Left kidney (tissue), 2 donors: ENCODE measurements around the gene RDH16. TPM values are rescaled to one million over a fixed set of nuclear protein-coding genes. Genes with fewer than 3 reads are reported as not detected.
"Not testable (repeated sequence)": the region's sequence is repeated elsewhere in the genome, so short reads cannot be mapped to it uniquely, and the experiment has no call there.

Experiments used
- DNase-seq: peaks from one replicate; pipeline ENCODE4 v3.0.0-alpha.2; 2013
- polyA plus RNA-seq: library from polyadenylated mRNA; unstranded; fragments of 120-200 nt; gene quantifications from one replicate; pipeline ENCODE4 v1.2.1, GENCODE V29; 2013; ENCODE audit not compliant: insufficient read length

RDH16 gene
- polyA plus RNA-seq, 1 donor: 1.2 TPM

- no peak for DNase-seq
These were observed 36.1 kb downstream of the RDH16 start for GRCh38 chr12:56921346-56921745.

GRCh38 chr12:56918139-56918538 lies 39.3 kb downstream of the RDH16 start:
- not testable (repeated sequence) for DNase-seq

DNA sequence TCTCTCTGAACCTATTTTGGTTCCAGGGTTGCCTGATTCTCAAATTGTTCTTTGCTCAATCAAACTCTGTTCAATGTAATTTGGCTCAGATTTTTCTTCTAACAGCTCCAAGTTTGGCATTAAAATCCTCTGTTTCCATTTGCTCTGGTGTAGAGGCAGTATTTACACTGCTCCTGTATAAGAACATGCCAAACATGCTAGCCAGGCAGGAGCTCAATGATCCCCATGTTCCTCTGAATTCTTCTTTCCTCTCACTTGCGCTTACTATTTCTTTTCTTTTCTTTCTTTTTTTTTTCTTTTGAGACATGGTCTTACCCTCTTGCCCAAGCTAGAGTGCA lies 40.4 kb downstream of the RDH16 start:
- DNase-seq: no peak

- DNase-seq: no peak
These were observed 41.0 kb downstream of the RDH16 start for GRCh38 chr12:56916296-56916995.

DNA sequence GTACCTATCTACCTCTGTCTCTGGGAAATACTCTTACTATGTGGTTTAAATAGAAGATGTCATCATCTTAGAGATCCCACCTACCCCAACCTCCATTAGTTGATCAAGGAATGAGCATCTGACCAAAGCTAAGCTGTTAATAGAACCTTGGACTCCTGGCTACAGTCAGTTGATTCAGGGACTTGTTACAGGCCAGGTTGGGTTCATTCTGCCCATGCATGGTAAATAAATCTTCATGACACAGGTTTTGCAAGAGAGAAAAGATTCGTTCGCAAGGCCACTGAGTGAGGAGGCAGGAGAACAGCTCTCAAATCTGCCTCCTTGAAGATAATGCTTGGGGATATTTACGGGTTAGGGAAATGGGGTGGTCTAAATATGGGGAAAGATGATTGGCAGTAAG lies 42.7 kb downstream of the RDH16 start:
- DNase-seq: no peak

DNA sequence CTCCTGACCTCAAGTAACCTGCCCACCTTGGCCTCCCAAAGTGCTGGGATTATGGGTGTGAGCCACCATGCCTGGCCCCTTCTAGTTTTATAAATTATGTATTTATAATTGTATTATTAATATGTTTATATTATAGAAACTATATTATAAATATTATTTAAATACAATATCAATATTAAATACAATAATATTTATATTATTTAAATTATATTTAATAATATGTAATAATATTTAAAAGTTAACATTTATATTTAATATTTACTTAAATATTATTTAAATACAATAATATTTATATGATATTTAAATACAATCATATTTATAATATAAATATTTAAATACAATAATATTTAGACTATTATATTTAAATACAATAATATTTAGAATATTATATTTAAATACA lies 43.2 kb downstream of the RDH16 start:
- DNase-seq: no peak

DNA sequence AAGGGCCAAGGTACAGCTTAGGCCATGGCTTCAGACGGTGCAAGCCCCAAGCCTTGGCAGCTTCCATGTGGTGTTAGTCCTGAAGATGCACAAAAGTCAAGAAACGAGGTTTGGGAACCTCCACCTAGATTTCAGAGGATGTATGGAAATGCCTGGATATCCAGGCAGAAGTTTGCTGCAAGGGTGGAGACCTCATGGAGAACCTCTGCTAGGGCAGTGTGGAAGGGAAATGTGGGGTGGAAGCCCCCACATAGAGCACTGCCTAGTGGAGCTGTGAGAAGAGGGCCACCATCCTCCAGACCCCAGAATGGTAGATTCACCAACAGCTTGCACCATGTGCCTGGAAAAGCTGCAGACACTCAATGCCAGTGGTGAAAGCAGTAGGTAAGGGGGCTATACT lies 48.0 kb downstream of the RDH16 start:
- not testable (repeated sequence) for DNase-seq

GRCh38 chr12:56908136-56908535 lies 49.3 kb downstream of the RDH16 start:
- DNase-seq: no peak

GRCh38 chr12:56905852-56906251 lies 51.6 kb downstream of the RDH16 start:
- DNase-seq: no peak

DNA sequence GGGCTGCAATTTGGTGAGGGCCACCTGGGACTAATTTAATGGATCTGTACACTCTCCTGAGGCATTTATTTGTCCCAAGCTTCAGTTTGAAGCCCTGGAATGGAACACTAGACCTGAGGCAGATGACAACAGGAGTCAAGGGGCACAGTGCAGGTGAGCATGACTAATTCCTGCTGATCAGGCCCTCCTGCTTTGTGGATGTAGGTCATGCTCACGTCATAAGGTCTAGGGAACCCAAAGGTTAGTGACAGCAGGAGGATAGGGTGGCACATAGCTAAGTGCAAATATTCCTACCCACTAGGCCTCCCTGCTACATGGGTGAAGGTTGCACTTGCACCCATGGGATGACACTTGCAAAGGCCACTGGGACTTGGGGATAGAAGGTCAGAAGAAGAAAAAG lies 54.0 kb downstream of the RDH16 start:
- DNase-seq: no peak

Other genes with a start within 250 kb of the RDH16 start
- 1,966 TPM for gene NACA, start 232.3 kb downstream of the RDH16 start, polyA plus RNA-seq
- 26.5 TPM for gene PRIM1, start 205.3 kb downstream of the RDH16 start, polyA plus RNA-seq
- gene HSD17B6, start 194.3 kb downstream of the RDH16 start, polyA plus RNA-seq: 1.4 TPM
- gene SDR9C7, start 23.2 kb downstream of the RDH16 start, polyA plus RNA-seq: 0.32 TPM
- 13.4 TPM for gene ZBTB39, start 48.9 kb upstream of the RDH16 start, polyA plus RNA-seq
- gene TAC3, start 58.9 kb upstream of the RDH16 start, polyA plus RNA-seq: 0.80 TPM
- gene MYO1A, start 92.5 kb upstream of the RDH16 start, polyA plus RNA-seq: 0.50 TPM
- gene NEMP1, start 121.2 kb upstream of the RDH16 start, polyA plus RNA-seq: 37.8 TPM
- 40.8 TPM for gene NAB2, start 131.5 kb upstream of the RDH16 start, polyA plus RNA-seq
- 127 TPM for gene STAT6, start 153.8 kb upstream of the RDH16 start, polyA plus RNA-seq
- gene LRP1, start 170.9 kb upstream of the RDH16 start, polyA plus RNA-seq: 64.5 TPM
- not detected for gene LRP1-AS, start 190.0 kb upstream of the RDH16 start, polyA plus RNA-seq